Choroid plexus epithelial cell (primary cell): ENCODE data around the gene SAMD9.
"Not testable (repeated sequence)": the region's sequence is repeated elsewhere in the genome, so short reads cannot be mapped to it uniquely, and the experiment has no call there.

ENCODE experiments used
- DNase-seq: peaks from one replicate; pipeline ENCODE4 v3.0.0-alpha.2; 2010; ENCODE audit warnings: low read depth
- H3K4me3 ChIP-seq: 2 replicates; pipeline ENCODE4 v1.5.1; 2011; ENCODE audit warnings: low read depth, mild to moderate bottlenecking, control low read depth, low read length, moderate library complexity
- CTCF ChIP-seq: conservative IDR thresholded peaks from 2 replicates; pipeline ENCODE4 v1.5.1; 2011; ENCODE audit warnings: low read depth, mild to moderate bottlenecking, control low read depth, inconsistent platforms, low read length, moderate library complexity

The SAMD9 gene

GRCh38 chr7:93119191-93119905, 1.6 kb upstream of the SAMD9 start:
- H3K4me3 ChIP-seq = no peak overlapping the region
- peak; percentile 85 for DNase-seq
- no peak for TF ChIP-seq CTCF

GRCh38 chr7:93117327-93117726, 452 bp downstream of the SAMD9 start:
- no peak for DNase-seq

GRCh38 chr7:93115796-93116195, 2.0 kb downstream of the SAMD9 start:
- DNase-seq = peak; percentile 46
- TF ChIP-seq CTCF = no peak
- peak overlapping the region; percentile 24 for H3K4me3 ChIP-seq

More at GRCh38 chr7:93117327-93117726, 452 bp downstream of the SAMD9 start:
- TF ChIP-seq CTCF = no peak
- peak overlapping the region; percentile 52 for H3K4me3 ChIP-seq

GRCh38 chr7:93108003-93108402, 9.8 kb downstream of the SAMD9 start:
- H3K4me3 ChIP-seq = no peak overlapping the region
- TF ChIP-seq CTCF = no peak
- no peak for DNase-seq

GRCh38 chr7:93097388-93097787, 20.4 kb downstream of the SAMD9 start:
- no peak for TF ChIP-seq CTCF

GRCh38 chr7:93092757-93093370, 24.9 kb downstream of the SAMD9 start:
- peak; percentile 73 for TF ChIP-seq CTCF
- DNase-seq = peak; percentile 82
- no peak overlapping the region for H3K4me3 ChIP-seq

More at GRCh38 chr7:93097388-93097787, 20.4 kb downstream of the SAMD9 start:
- no peak for DNase-seq
- no peak overlapping the region for H3K4me3 ChIP-seq

GRCh38 chr7:93073357-93073756, 44.4 kb downstream of the SAMD9 start:
- not testable (repeated sequence) for H3K4me3 ChIP-seq, DNase-seq
